ENCODE results near the gene GNAI2.
"Not testable (repeated sequence)": the region's sequence is repeated elsewhere in the genome, so short reads cannot be mapped to it uniquely, and the experiment has no call there.

GNAI2 gene

GRCh38 chr3:50248387-50248786, 12.4 kb downstream of the GNAI2 start:
- no peak for DNase-seq

DNA sequence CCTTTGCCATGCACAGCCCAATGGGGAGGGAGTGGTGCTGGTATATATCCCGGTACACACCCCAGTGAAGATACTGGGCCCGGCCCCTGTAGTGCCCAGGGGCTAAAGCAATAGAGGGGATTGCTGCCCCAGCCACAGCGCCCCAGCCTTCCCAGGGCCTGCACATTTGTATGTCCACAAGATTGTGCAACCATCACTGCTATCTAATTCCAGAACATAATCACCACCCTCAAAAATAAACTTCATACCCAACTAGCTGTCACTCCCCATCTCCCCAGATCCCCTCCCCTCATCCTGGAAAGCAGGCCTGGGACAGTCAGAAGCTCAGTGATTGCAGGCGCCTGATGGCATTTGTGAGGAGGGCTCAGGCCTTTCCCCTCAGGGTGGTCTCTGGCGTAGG, 13.5 kb downstream of the GNAI2 start:
- DNase-seq: no peak

DNA sequence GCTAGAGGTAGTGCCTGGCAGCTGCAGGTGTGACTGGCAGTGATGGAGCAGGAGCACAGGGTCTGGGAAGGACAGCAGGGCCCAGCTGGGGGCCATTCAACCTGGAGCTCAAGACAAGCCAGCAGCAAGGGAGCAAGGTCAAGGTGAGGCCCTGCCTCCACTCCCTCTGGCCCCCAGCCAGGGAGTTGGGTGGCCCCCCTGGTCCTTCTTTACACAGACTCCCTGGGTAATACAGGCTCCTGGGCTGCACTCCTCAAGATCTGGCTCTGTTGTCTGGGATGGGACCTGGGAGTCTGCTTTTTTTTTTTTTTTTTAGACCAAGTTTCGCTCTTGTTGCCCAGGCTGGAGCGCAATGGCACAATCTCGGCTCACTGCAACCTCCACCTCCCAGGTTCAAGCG, 14.5 kb downstream of the GNAI2 start:
- no peak for DNase-seq

- no peak for DNase-seq
Observed at GRCh38 chr3:50251220-50251619, 15.2 kb downstream of the GNAI2 start.

DNA sequence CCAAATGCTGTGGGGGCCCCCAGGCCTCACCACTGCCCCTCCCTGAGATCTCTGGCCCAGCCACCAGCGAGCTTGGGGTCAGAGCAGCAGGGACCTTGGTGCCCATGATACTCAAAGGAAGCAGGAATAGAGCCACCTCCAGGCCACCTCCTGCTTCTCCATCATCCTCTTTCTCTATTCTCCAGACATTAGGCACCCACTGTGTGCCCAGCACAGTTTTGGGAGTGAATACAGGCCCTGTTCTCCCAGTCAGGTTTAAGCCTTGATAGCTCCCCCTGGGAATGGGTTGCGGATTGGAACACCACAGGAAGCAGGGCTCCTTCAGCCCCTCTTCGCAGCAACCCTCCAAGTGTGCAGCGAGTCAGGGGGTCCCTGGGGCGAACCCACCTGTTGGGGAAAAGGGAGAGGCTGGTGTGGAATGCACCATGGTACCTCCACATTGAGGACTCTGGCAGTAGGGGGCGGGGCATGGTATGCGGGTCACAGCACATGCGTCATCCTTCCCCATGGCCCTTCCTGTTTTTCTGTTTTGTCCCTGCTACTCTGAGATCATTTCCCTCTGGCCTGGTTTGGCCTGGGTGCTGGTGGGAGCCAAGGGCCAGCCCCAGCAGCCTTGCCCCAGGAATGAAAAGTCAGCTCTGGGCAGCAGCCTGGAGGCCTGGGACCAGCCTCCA, 18.7 kb downstream of the GNAI2 start:
- DNase-seq: no peak

DNA sequence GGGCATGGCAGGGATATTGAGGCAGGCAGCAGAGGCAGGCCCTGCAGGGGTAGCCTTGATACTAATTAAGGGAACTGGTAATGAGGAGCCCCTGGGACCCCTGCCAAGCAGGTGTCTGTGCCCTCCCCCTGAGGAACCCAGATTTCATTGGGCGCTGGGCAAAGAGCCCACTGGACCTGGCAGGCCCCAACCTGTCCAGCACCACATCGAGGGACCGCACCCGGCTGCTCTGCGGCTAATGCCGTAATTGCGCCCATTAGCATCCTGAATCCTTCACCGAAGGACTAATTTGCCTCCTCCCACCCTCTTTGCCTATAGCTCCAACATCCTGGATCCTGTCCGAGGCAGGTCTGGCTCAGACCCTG, 19.2 kb downstream of the GNAI2 start:
- no peak for DNase-seq

DNA sequence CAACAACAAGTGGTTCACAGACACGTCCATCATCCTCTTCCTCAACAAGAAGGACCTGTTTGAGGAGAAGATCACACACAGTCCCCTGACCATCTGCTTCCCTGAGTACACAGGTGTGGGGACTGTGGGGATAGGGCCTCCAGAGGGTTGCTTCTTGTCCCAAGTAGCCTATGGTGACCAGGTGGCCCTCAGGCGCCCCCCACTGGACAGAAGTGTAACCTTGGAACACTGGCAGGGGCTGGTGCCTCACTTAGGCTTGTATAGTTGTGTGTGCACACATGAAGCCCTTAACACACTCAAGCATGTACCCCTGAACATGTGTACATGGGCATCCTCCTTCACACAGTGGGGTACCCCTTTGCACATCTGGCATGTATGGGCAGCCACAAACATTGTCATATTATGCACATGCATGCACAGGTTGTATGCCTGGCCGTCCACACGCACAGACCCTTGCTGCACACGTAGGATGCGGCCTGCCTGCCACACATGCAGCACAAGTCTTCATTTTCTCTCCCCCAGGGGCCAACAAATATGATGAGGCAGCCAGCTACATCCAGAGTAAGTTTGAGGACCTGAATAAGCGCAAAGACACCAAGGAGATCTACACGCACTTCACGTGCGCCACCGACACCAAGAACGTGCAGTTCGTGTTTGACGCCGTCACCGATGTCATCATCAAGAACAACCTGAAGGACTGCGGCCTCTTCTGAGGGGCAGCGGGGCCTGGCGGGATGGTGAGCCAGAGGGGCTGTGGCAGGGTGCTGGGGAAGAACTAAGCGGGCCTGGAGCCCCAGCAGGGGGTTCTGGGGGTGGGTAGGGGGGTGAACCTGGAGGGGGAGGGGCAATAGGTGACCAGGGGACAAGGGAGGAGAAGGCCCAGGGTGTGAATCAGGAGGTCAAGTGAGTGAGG, 21.2 kb downstream of the GNAI2 start:
- DNase-seq: no peak

DNA sequence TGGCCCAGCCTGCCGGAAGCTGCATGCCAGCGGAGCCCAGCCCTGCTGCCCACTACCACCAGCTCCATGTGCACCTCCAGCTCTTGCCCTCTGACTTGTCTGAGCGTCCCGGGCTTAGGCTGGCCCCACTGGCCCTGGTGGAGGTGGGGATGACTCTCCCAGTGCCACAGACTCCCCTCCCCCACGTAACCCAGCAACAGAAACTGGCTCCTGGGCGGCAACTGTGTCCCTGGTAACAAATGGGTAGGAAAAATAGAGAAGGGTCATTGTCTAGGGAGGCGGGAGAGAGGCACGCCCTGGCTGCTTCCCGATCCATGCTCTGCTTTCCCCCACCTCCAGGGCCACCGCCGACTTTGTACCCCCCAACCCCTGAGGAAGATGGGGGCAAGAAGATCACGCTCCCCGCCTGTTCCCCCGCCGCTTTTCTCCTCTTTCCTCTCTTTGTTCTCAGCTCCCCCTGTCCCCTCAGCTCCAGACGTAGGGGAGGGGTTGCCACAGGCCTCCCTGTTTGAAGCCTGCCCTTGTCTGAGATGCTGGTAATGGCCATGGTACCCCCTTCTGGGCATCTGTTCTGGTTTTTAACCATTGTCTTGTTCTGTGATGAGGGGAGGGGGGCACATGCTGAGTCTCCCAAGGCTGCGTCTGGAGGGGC, 22.2 kb downstream of the GNAI2 start:
- DNase-seq: no peak

DNA sequence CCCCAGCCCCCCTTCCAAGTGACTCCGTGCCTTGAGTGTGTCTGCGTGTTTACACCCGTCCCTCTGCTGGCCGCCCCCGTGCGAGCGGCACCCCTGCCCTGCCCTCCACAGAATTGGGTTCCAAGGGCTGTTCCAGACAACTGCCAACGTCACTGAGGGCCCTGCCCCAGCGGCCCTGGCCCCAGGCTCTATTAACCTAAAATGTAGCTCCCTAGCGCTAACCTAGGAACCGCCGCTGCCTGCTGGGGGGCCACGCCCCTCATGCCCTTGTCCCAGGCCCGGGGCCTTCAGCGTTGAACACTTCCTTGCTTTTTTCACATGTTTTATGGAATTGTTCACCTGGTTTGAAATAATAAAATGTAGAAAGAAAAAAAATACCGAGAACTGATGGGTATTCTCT, 23.0 kb downstream of the GNAI2 start:
- DNase-seq: no peak

- no peak for DNase-seq
Observed at GRCh38 chr3:50259432-50260026, 23.5 kb downstream of the GNAI2 start.

DNA sequence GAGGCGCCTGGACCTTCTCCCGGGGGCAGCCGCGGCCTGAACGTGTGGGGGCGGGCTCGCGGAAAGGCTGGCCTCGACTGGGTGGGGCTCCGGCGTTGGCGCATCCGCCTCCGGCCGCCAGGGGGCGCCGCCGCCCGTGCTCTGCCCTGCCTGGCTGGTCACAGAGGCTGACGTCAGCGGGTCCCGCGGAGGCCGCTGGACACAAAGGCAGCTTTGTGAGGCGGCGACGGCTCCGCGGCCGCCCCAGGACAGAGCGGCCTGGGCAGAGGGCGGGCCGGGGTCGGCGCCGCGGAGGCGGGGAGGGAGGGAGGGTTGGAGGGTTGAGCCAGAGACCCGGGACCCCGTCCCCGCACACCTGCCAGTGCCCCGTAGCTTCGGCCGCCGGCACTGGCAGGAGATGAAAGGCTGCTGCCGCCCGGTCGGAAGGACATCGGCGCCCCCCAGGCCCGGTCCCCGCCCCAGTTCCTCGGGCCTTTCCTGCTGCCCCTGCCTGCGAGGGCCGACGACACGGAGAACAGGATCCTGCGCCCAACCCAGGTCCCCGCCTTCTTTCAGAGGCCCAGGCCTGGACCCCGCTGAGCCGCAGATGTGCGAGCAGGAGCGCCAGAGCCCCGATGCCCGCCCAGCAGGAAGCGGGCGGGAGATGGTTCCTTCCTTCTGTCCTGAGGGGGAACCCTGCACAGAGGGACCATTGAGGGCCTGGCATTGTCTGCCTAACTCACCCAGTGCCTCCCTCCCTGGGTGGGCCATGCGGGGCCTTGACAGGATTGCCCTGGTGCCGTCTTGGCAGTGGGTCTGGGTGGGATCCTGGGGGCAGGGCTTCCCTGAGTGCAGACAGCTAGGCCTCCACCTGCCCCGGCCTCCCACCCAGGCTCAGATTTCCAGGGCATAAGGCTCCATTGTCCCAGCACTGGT, 24.3 kb downstream of the GNAI2 start:
- peak; percentile 85 for DNase-seq

GRCh38 chr3:50260942-50261441, 25.0 kb downstream of the GNAI2 start:
- peak; percentile 36 for DNase-seq

DNA sequence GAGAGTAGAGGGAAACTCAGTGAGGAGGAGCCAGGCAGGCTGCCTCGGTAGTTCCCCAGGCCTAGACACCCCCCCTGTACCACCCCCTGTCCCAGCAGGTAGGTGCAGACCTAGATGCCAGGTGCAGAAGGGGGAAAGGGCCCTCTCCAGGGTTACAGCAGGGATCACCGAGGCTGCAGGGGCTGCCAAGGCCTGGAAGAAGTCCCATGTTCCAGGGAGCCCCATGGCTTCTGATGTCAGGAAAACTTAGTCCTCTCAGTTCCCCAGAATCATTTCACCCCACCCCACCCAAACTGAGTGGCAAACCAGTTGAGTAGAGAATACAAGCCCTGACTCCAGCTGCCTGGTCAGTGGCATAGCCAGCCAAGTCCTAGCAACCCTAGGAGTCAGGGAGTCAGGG, 25.5 kb downstream of the GNAI2 start:
- no peak for DNase-seq

GRCh38 chr3:50262200-50262599, 26.2 kb downstream of the GNAI2 start:
- DNase-seq: not testable (repeated sequence)

DNA sequence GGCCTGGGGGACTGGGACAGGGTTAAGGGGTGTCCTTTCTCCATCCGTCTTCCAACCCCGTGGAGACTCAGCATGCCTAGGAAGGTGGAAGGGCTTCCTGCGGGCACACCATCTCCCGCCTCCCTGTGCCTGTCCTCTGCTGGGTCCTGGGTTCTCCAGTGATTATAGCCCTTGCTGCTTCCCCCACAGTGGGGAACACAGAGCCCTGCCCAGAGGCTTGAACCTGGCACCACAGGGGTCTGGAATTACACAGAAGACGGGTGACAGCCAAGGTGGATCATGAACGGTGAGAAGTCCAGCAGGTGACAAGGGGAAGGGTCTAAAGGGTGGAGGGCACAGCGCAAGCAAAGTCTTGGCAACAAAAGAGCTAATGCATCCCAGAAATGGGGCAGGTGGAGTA, 26.8 kb downstream of the GNAI2 start:
- no peak for DNase-seq

- no peak for DNase-seq
Observed at GRCh38 chr3:50263478-50264382, 27.7 kb downstream of the GNAI2 start.

DNA sequence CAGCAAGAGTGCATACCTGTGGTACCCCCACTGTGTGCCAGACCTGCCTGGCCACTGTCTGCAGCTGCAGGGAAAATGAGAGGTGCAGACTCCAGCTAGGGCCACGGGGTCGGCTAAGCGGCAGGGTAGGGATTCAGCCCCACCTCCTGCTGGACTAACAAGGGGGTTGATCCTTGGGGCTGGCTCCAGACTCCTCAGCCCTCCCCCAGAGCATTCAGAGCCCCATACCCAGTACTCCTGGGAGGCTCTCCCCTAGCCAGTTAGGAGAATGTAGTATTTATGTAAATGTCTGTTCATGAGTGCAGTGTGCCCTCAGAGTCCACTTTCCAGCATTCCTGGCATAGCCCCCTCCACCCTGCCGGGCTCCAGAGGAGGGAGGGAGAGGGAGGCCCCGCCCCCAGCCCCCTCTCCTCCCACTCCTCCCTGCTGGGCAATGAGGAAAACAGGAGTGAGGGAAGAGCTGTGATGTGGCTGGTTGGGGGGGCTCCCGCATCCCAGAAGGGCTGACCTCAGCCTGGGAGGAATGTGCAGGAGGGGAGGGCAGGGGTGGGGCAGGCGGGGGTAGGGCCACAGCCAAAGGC, 28.5 kb downstream of the GNAI2 start:
- peak; percentile 98 for DNase-seq

DNA sequence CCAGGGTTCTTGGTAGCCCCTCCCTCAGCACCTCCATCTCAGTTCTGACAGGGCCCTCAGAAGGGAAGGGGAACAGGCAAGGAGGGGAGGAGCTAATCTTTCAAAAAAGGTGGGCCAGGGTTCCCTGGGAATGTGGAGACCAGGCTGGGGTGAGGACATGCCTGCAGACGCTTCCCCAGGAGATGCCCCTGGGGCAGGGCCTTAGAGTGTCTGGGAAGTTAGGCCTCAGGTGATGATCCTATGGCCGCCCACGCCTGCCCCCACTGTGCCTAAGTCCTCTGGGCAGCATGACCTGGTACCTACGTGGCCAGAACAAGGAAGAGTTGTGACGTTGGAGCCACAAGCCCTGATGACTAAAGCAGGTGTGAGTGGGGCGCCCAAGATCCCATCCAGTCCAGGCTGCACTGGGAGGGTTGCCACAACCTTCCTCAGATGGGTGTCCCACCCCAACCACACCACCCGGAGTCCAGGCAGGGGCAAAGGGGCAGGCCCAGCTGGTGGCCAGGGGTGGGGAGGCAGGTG, 29.0 kb downstream of the GNAI2 start:
- DNase-seq: no peak

DNA sequence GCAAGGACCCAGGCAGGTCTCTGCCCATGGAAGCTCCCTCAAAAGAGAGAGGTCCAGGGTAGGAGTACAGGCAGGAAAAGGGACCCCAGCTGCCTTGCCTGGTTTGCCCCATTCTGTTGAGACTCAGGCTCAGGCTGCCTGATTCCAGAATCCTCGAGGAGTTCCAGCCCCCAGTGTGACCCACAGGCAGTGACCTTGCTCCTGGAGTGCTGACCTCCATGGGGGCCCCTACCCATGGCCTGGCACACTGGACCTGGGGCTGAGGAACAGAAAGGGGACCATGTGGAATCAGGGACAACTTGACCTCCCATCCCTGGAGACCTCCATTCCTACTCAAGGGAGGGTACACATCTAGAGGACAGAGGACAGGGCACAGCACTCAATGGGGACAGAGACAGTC, 29.6 kb downstream of the GNAI2 start:
- DNase-seq: no peak

DNA sequence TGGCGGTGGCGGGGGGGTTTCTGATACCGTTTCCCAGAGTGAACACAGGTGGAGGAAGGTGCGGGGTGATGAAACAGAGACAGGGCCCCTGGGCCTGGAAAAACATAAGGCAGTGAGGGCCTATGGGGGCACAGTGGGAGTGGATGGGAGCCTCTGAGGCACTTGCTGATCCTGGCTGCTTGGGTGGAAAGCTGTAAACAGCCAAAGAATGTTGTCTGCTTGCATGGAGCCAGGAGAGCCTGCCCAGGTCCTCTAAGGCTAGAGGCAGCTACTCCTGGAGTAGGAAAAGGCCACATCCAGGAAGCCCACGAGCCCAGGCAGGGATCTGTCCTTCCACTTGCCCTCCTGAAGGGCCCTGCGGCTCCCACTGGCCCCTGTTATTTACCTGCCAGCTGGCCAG, 30.0 kb downstream of the GNAI2 start:
- DNase-seq: no peak

Data from fibroblast of upper back skin (primary cell).